Measurements from ENCODE around the gene PCDH1. TPM values are rescaled to one million over a fixed set of nuclear protein-coding genes. Genes with fewer than 3 reads are reported as not detected.

PCDH1 gene
- total RNA-seq, 1 experiment from 2014 or later: 127 TPM

DNA sequence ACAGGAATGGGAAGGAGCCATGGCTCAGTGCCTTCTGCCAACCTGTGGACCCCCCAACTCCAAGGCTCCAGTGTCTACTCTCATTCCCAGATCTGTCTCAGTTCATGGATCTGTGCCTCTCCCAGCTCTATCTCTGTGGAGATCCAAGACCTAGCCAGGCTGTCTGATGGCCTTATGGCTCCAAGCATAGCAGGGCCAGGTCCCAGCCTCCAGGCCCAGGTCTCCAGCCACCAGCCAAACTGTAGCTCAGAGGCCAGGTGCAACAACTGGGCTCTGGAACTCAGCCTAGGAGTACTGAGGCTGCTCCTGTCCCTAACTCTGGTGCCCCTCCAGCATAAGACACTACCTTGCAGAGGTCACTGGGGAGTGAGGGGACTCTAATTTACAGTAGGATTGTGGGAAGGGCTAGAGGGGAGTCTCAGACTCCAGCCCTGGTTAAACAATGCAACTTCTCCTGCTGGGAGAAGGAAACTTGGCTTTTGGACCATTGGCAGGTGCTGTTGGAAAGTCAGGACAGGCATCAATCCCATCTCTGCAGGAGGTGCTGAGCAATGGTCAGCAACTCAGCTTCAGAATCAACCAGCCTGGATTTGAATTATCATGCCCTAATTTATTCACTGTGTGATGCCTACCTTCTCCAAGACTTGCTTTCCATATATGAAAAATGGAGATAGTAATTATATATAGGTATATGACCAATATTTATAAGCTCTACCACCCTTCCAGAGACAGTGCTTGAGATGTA lies 63.0 kb downstream of the PCDH1 start:
- Mint-ChIP-seq H3K4me3 (peak overlapping the region in 1 of 2 experiments; percentile 42; a peak in 4 of 5 replicates), H3K27me3 (ENCODE audit: low read depth) (peaks cover 26% of the 10 kb centered on the region), H3K27ac (peak overlapping the region in 2 of 3 experiments; percentile 65 to 100; a peak in 4 of 7 replicates), H3K36me3 (ENCODE audit: insufficient read depth in 1 of 3, low read depth in 3 of 3) (no peaks in the 10 kb centered on the region), H3K4me1 (peaks cover 69 to 81% of the 10 kb centered on the region in 2 experiments), H3K9me3 (no peaks in the 10 kb centered on the region; a peak in 1 of 5 replicates)
- no peak overlapping the region for H2BK20ac ChIP-seq (ENCODE audit: low read depth, low read length, poor library complexity, severe bottlenecking)
- no peaks in the 10 kb centered on the region for H3K79me2 ChIP-seq (ENCODE audit: insufficient read depth, low read length)
- H2AK5ac ChIP-seq (ENCODE audit: insufficient read length, low read length): no peak overlapping the region
- no peak overlapping the region for H3K4me2 ChIP-seq (ENCODE audit: insufficient read depth, insufficient read length, low read length)
- H3K9ac ChIP-seq (ENCODE audit: extremely low read depth, insufficient read length, low read length): no peak overlapping the region
- no peak overlapping the region for H3T11ph ChIP-seq (ENCODE audit: low read length)
- no peak overlapping the region for H3K4ac ChIP-seq (ENCODE audit: low read depth, low read length)
- TF ChIP-seq, protein P1, sequence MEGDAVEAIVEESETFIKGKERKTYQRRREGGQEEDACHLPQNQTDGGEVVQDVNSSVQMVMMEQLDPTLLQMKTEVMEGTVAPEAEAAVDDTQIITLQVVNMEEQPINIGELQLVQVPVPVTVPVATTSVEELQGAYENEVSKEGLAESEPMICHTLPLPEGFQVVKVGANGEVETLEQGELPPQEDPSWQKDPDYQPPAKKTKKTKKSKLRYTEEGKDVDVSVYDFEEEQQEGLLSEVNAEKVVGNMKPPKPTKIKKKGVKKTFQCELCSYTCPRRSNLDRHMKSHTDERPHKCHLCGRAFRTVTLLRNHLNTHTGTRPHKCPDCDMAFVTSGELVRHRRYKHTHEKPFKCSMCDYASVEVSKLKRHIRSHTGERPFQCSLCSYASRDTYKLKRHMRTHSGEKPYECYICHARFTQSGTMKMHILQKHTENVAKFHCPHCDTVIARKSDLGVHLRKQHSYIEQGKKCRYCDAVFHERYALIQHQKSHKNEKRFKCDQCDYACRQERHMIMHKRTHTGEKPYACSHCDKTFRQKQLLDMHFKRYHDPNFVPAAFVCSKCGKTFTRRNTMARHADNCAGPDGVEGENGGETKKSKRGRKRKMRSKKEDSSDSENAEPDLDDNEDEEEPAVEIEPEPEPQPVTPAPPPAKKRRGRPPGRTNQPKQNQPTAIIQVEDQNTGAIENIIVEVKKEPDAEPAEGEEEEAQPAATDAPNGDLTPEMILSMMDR (conservative IDR thresholded peaks at IDR 0.05): no peak
- peaks cover 14% of the 10 kb centered on the region; the same call in 1 of the 2 replicates for H3K4me1 ChIP-seq (ENCODE audit: insufficient read depth, low read length)
- peak overlapping the region; percentile 3 for H2BK12ac ChIP-seq (ENCODE audit: insufficient read length, low read depth, low read length)
- H2BK5ac ChIP-seq (ENCODE audit: insufficient read length, low read length): no peak overlapping the region
- no peak overlapping the region for H3K56ac ChIP-seq (ENCODE audit: insufficient read length, low read depth, low read length)
- no peak for DNase-seq
- no peaks in the 10 kb centered on the region for H3K9me3 ChIP-seq (ENCODE audit: control insufficient read depth, low read depth, low read length)
- no peak overlapping the region for H3K18ac ChIP-seq (ENCODE audit: insufficient read length, low read depth, low read length)
- no peak overlapping the region for H2AFZ ChIP-seq (ENCODE audit: low read length)
- no peaks in the 10 kb centered on the region for H4K20me1 ChIP-seq (ENCODE audit: control insufficient read depth, insufficient read depth, insufficient read length)
- no peak overlapping the region for H4K8ac ChIP-seq (replicated peaks; ENCODE audit: insufficient read length, low read depth, low read length)
- H3K14ac ChIP-seq (ENCODE audit: insufficient read depth, low read length): peak overlapping the region; percentile 26; the same call in 1 of the 2 replicates
- no peak overlapping the region for H4K91ac ChIP-seq (ENCODE audit: insufficient read length, low read depth, low read length)
- no peaks in the 10 kb centered on the region for H3K27me3 ChIP-seq (ENCODE audit: insufficient read depth, low read length)
- H4K5ac ChIP-seq (ENCODE audit: insufficient read length, low read depth, low read length): no peak overlapping the region
- no peaks in the 10 kb centered on the region for H3K23me2 ChIP-seq (ENCODE audit: insufficient read length, low read depth, low read length, poor library complexity, severe bottlenecking)
- no peak overlapping the region for H2BK120ac ChIP-seq (ENCODE audit: low read depth, low read length, poor library complexity, severe bottlenecking)
- H3K79me1 ChIP-seq (ENCODE audit: insufficient read depth, low read depth, low read length, poor library complexity, severe bottlenecking): no peaks in the 10 kb centered on the region
- H3K23ac ChIP-seq (ENCODE audit: insufficient read length, low read depth, low read length): no peak overlapping the region
- H2BK15ac ChIP-seq (ENCODE audit: low read depth, low read length): no peak overlapping the region
- H3K27ac ChIP-seq (ENCODE audit: insufficient read length, low read depth, low read length): no peak overlapping the region

Data from H9 (cell line).